Tibial nerve (tissue), 4 donors: ENCODE measurements around the gene DNAH14.

Experiments used
- EP300 ChIP-seq, 2 donors: sonication (generic); formaldehyde crosslinking; IDR thresholded peaks; one replicate each; pipeline ENCODE4 v1.6.1; 2017; ENCODE audit warnings: antibody characterized with exemption in 2 of 2, mild to moderate bottlenecking in 1 of 2
- POLR2A ChIP-seq, 2 donors: fragments of 450-650 bp; IDR thresholded peaks; one replicate each; pipeline ENCODE4 v1.6.1; 2017; ENCODE audit warnings: antibody characterized with exemption in 2 of 2, mild to moderate bottlenecking in 2 of 2, moderate library complexity in 2 of 2
- TF ChIP-seq, protein P1 (sequence below), 5 experiments: fragments of 200-600 bp in 3 of 5; fragments of 450-650 bp in 2 of 5; sonication (generic) in 3 of 5; IDR thresholded peaks; one replicate each; pipeline ENCODE4 v1.5.1; 2016 to 2019; ENCODE audit warnings: antibody characterized with exemption in 5 of 5, mild to moderate bottlenecking in 3 of 5, moderate library complexity in 2 of 5

DNA sequence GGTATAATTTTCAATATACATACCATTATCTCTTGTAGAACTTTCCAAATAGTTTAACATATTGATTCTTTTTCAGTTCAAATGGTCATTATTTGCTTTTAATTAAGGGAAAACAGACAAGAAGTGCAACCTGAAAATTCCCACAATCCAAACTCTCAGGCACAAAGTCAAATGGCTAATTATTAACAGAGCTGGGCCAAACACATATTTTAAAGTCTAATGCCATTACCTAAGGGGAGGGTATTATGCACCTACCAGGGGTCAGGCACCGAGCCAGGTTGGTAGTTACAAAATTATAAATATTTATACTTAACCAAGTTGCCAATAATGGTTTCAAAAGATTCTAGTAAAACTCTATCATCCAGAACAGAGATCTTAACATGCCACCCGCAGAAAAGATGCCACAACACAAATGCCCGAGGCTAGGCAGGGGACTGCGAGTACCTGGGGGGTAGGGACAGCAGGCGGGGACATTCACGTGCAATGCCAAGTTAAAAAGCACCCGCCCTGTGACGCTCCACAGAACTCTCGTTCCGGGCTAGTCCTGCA lies 483.4 kb downstream of the DNAH14 start:
- TF ChIP-seq, protein P1, sequence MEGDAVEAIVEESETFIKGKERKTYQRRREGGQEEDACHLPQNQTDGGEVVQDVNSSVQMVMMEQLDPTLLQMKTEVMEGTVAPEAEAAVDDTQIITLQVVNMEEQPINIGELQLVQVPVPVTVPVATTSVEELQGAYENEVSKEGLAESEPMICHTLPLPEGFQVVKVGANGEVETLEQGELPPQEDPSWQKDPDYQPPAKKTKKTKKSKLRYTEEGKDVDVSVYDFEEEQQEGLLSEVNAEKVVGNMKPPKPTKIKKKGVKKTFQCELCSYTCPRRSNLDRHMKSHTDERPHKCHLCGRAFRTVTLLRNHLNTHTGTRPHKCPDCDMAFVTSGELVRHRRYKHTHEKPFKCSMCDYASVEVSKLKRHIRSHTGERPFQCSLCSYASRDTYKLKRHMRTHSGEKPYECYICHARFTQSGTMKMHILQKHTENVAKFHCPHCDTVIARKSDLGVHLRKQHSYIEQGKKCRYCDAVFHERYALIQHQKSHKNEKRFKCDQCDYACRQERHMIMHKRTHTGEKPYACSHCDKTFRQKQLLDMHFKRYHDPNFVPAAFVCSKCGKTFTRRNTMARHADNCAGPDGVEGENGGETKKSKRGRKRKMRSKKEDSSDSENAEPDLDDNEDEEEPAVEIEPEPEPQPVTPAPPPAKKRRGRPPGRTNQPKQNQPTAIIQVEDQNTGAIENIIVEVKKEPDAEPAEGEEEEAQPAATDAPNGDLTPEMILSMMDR (IDR thresholded peaks at IDR 0.05), result no peak
- TF ChIP-seq EP300 (IDR thresholded peaks at IDR 0.05) (no peak), POLR2A (IDR thresholded peaks at IDR 0.05) (no peak)
